ENCODE data around the gene CAMK4. TPM values are rescaled to one million over a fixed set of nuclear protein-coding genes. Genes with fewer than 3 reads are reported as not detected.

The CAMK4 gene
- total and polyA plus RNA-seq, 2 of the 8 experiments (the other 6 are each of a cell fraction or from before 2014, with no cell fraction given) = 1.8 to 8.3 TPM

- Histone ChIP-seq H2BK15ac (ENCODE audit: low read length) (no peak overlapping the region), H3K4me1 (replicated peaks in 1 of 4; ENCODE audit: control insufficient read depth in 3 of 4, insufficient read depth in 4 of 4, low read length in 3 of 4) (0 out of 7 replicates have a peak, but pooled peaks cover 0 to under 1% (median 0%) of the 10 kb centered on the region in 4 experiments), H3K9me3 (ENCODE audit: insufficient read depth in 2 of 2, low read depth in 1 of 2, low read length in 1 of 2) (no peaks in the 10 kb centered on the region), H4K20me1 (replicated peaks in 1 of 2; ENCODE audit: control insufficient read depth in 1 of 2, insufficient read depth in 2 of 2, low read length in 2 of 2) (no peaks in the 10 kb centered on the region), H2AFZ (ENCODE audit: low read length) (no peak overlapping the region), H4K5ac (ENCODE audit: insufficient read length, low read depth, low read length) (no peak overlapping the region), H2BK20ac (ENCODE audit: low read length) (no peak overlapping the region), H3K4ac (replicated peaks; ENCODE audit: insufficient read length, low read depth, low read length) (no peak overlapping the region), H3K27me3 (replicated peaks in 1 of 4; ENCODE audit: control insufficient read depth in 3 of 4, extremely low read depth in 1 of 4, insufficient read depth in 3 of 4, low read length in 3 of 4) (no peaks in the 10 kb centered on the region), H3K23ac (ENCODE audit: insufficient read length) (no peak overlapping the region), H3K4me3 (ENCODE audit: extremely low read depth in 1 of 4, insufficient read depth in 2 of 4, low read depth in 3 of 4, low read length in 4 of 4) (no peak overlapping the region), H3K4me2 (ENCODE audit: insufficient read depth in 1 of 2, low read depth in 2 of 2, low read length in 2 of 2) (no peak overlapping the region), H3K56ac (replicated peaks; ENCODE audit: insufficient read length, low read depth, low read length) (no peak overlapping the region), H3K79me1 (ENCODE audit: low read depth, low read length) (no peaks in the 10 kb centered on the region), H3K79me2 (ENCODE audit: control insufficient read depth in 1 of 2, insufficient read depth in 2 of 2, low read length in 2 of 2) (no peaks in the 10 kb centered on the region), H3K36me3 (ENCODE audit: control insufficient read depth in 2 of 4, insufficient read depth in 4 of 4, low read length in 3 of 4) (no peaks in the 10 kb centered on the region), H3K14ac (ENCODE audit: insufficient read length) (no peak overlapping the region), H3K9ac (replicated peaks in 1 of 4; ENCODE audit: extremely low read depth in 1 of 4, low read depth in 3 of 4, low read length in 3 of 4) (no peak overlapping the region), H2BK5ac (ENCODE audit: low read depth, low read length) (no peak overlapping the region), H2BK12ac (ENCODE audit: low read depth, low read length) (no peak overlapping the region), H4K8ac (ENCODE audit: extremely low read depth, insufficient read depth, low read length) (no peak overlapping the region), H2AK5ac (ENCODE audit: low read depth, low read length) (no peak overlapping the region), H3K23me2 (ENCODE audit: low read depth, low read length) (no peaks in the 10 kb centered on the region), H4K91ac (replicated peaks; ENCODE audit: insufficient read length, low read length) (no peak overlapping the region), H3K18ac (ENCODE audit: extremely low read depth, low read length) (no peak overlapping the region), H2BK120ac (replicated peaks; ENCODE audit: low read depth, low read length) (no peak overlapping the region), H3K27ac (ENCODE audit: low read depth, low read length) (no peak overlapping the region)
- CTCF ChIA-PET (ENCODE audit: partially characterized antibody) = interaction anchor here (0.6 to 1.9 kb wide), 4 partner anchors 11 to 453 kb away, joined by 3 to 8 read pairs (median 3); no protein-coding TSS in a partner anchor
- POLR2A ChIA-PET (ENCODE audit: partially characterized antibody) = no interaction called here
- FAIRE-seq (no peak), DNase-seq (ENCODE audit: low read depth in 1 of 2, low spot score in 2 of 2) (no peak)
- TF ChIP-seq POLR2AphosphoS5 (IDR thresholded peaks at IDR 0.05; ENCODE audit: low read depth, low read length) (no peak), SP4 (IDR thresholded peaks at IDR 0.05; ENCODE audit: low read length) (no peak), CHD1 (IDR thresholded peaks at IDR 0.05; ENCODE audit: low read depth, low read length) (no peak), ASH2L (IDR thresholded peaks at IDR 0.05; ENCODE audit: low read length) (no peak), ATF2 (IDR thresholded peaks at IDR 0.05; ENCODE audit: low read length) (no peak), SAP30 (IDR thresholded peaks at IDR 0.05; ENCODE audit: insufficient read depth, insufficient replicate concordance, low read length) (no peak), BACH1 (IDR thresholded peaks at IDR 0.05; ENCODE audit: low read length) (no peak), SRF (IDR thresholded peaks at IDR 0.05; ENCODE audit: low read depth, low read length) (no peak), JUND (IDR thresholded peaks at IDR 0.05; ENCODE audit: low read length) (no peak)
- TF ChIP-seq, protein P1, sequence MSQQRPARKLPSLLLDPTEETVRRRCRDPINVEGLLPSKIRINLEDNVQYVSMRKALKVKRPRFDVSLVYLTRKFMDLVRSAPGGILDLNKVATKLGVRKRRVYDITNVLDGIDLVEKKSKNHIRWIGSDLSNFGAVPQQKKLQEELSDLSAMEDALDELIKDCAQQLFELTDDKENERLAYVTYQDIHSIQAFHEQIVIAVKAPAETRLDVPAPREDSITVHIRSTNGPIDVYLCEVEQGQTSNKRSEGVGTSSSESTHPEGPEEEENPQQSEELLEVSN (IDR thresholded peaks at IDR 0.05) = no peak
- TF ChIP-seq, protein P2, sequence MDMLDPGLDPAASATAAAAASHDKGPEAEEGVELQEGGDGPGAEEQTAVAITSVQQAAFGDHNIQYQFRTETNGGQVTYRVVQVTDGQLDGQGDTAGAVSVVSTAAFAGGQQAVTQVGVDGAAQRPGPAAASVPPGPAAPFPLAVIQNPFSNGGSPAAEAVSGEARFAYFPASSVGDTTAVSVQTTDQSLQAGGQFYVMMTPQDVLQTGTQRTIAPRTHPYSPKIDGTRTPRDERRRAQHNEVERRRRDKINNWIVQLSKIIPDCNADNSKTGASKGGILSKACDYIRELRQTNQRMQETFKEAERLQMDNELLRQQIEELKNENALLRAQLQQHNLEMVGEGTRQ (IDR thresholded peaks at IDR 0.05; ENCODE audit: low read length) = no peak
These were observed 13.3 kb downstream of the CAMK4 start for GRCh38 chr5:111237470-111237869.

Data from H1 (cell line).